ENCODE data around the gene VPREB1.

GRCh38 chr22:22200569-22201184, 43.9 kb upstream of the VPREB1 start:
- TF ChIP-seq EZH2 (IDR thresholded peaks at IDR 0.05; ENCODE audit: low read length, unreplicated experiment) (no peak), EZH2phosphoT487 (IDR thresholded peaks at IDR 0.05; ENCODE audit: borderline replicate concordance, low read length) (no peak)
- TF ChIP-seq, protein P1, sequence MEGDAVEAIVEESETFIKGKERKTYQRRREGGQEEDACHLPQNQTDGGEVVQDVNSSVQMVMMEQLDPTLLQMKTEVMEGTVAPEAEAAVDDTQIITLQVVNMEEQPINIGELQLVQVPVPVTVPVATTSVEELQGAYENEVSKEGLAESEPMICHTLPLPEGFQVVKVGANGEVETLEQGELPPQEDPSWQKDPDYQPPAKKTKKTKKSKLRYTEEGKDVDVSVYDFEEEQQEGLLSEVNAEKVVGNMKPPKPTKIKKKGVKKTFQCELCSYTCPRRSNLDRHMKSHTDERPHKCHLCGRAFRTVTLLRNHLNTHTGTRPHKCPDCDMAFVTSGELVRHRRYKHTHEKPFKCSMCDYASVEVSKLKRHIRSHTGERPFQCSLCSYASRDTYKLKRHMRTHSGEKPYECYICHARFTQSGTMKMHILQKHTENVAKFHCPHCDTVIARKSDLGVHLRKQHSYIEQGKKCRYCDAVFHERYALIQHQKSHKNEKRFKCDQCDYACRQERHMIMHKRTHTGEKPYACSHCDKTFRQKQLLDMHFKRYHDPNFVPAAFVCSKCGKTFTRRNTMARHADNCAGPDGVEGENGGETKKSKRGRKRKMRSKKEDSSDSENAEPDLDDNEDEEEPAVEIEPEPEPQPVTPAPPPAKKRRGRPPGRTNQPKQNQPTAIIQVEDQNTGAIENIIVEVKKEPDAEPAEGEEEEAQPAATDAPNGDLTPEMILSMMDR (conservative IDR thresholded peaks at IDR 0.05; ENCODE audit: low read depth, low read length) = no peak
